Esophagus squamous epithelium (tissue), 5 donors: ENCODE data around the gene DAPP1. TPM values are rescaled to one million over a fixed set of nuclear protein-coding genes. Genes with fewer than 3 reads are reported as not detected.

ENCODE experiments used
- DNase-seq: peaks from one replicate; lab custom pipeline; 2025; lab: John Stamatoyannopoulos, UW
- H3K27ac ChIP-seq, 4 donors: fragments of 200-600 bp; sonication (generic); one replicate each; pipeline ENCODE4 v1.5.1; 2016 to 2019; ENCODE audit warnings: mild to moderate bottlenecking in 1 of 4
- H3K27me3 ChIP-seq, 4 donors: fragments of 200-600 bp; sonication (generic); 1 replicate in 3 of 4; 2 replicates in 1 of 4; pipeline versions ENCODE4 v1.5.1 to v1.6.0; 2017 to 2021; ENCODE audit warnings: antibody characterized with exemption in 1 of 4
- H3K36me3 ChIP-seq, 3 donors: fragments of 200-600 bp; sonication (generic); one replicate each; pipeline ENCODE4 v1.5.1; 2016 to 2019
- H3K4me1 ChIP-seq, 3 donors: fragments of 200-600 bp; sonication (generic); one replicate each; pipeline ENCODE4 v1.5.1; 2017 to 2019
- H3K4me3 ChIP-seq, 4 donors: fragments of 200-600 bp; sonication (generic); 1 replicate in 3 of 4; 2 replicates in 1 of 4; pipeline ENCODE4 v1.5.1; 2016 to 2019; ENCODE audit warnings: mild to moderate bottlenecking in 2 of 4, moderate library complexity in 1 of 4
- H3K9me3 ChIP-seq, 3 donors: fragments of 200-600 bp; sonication (generic); one replicate each; pipeline ENCODE4 v1.5.1; 2016 to 2019
- CTCF ChIP-seq, 6 experiments: fragments of 450-650 bp in 4 of 6; fragments of 200-600 bp in 2 of 6; sonication (generic) in 2 of 6; IDR thresholded peaks; one replicate each; pipeline ENCODE4 v1.5.1; 2016 to 2019; ENCODE audit warnings: antibody characterized with exemption in 6 of 6, mild to moderate bottlenecking in 4 of 6, moderate library complexity in 4 of 6
- POLR2A ChIP-seq, 4 donors: fragments of 450-650 bp; IDR thresholded peaks; one replicate each; pipeline ENCODE4 v1.6.1; 2017; ENCODE audit warnings: antibody characterized with exemption in 4 of 4, mild to moderate bottlenecking in 4 of 4, moderate library complexity in 3 of 4
- WGBS, 2 donors: methylation state at CpG; one replicate each; pipeline ENCODE4 v1.1.5; 2018; 5-methylcytosine and 5-hydroxymethylcytosine counted together
- intact Hi-C: fragments of 100-400 bp; cut with DNase I; formaldehyde crosslinking; loops from one replicate; pipeline ENCODE4 v1.15.0; 2022
- total RNA-seq, 4 donors: library from RNA; depleted of rRNA; stranded (reverse); fragments of >200 nt; gene quantifications; one replicate each; pipeline ENCODE4 v1.1.0, GENCODE V29; 2016
- donor health status: DM: yes; HTN: yes; CAD: no.

DAPP1 gene
- total RNA-seq, 4 donors from 2014 or later, result 34.9 to 73.2 (median 40.7) TPM

GRCh38 chr4:99790796-99791617, 25.6 kb upstream of the DAPP1 start:
- Histone ChIP-seq H3K27ac (peak overlapping the region in 2 of 4 donors; percentile 53 to 57), H3K27me3 (no peaks in the 10 kb centered on the region), H3K4me1 (peaks cover 0 to 16% (median 7%) of the 10 kb centered on the region in 3 donors), H3K4me3 (no peak overlapping the region), H3K9me3 (no peaks in the 10 kb centered on the region), H3K36me3 (no peaks in the 10 kb centered on the region)
- DNase-seq, result no peak
- TF ChIP-seq CTCF (IDR thresholded peaks at IDR 0.05) (no peak), POLR2A (IDR thresholded peaks at IDR 0.05) (no peak)
- WGBS, 2 donors, result 18 to 31% methylated on average over 6 of the region's 6 CpGs
- intact Hi-C loops, result no loop called here

- intact Hi-C loops, result no loop called here
- TF ChIP-seq POLR2A (IDR thresholded peaks at IDR 0.05) (no peak), CTCF (IDR thresholded peaks at IDR 0.05) (no peak)
- no peak overlapping the region for H3K27ac ChIP-seq
- no peaks in the 10 kb centered on the region for H3K36me3 ChIP-seq
- DNase-seq, result no peak
- H3K9me3 ChIP-seq, result no peaks in the 10 kb centered on the region
- 80 to 91% methylated on average over 1 of the region's 1 CpG for WGBS, 2 donors
- H3K27me3 ChIP-seq, result no peaks in the 10 kb centered on the region
- H3K4me3 ChIP-seq, result no peak overlapping the region
- H3K4me1 ChIP-seq, result no peaks in the 10 kb centered on the region
Measured at GRCh38 chr4:99800332-99801004, 16.2 kb upstream of the DAPP1 start.

GRCh38 chr4:99801005-99801699, 15.5 kb upstream of the DAPP1 start:
- Histone ChIP-seq H3K27ac (no peak overlapping the region), H3K4me1 (no peaks in the 10 kb centered on the region), H3K27me3 (no peaks in the 10 kb centered on the region), H3K4me3 (no peak overlapping the region), H3K9me3 (no peaks in the 10 kb centered on the region), H3K36me3 (no peaks in the 10 kb centered on the region)
- TF ChIP-seq POLR2A (IDR thresholded peaks at IDR 0.05) (no peak), CTCF (IDR thresholded peaks at IDR 0.05) (no peak)
- 71 to 78% methylated on average over 3 of the region's 3 CpGs for WGBS, 2 donors
- intact Hi-C loops, result no loop called here
- no peak for DNase-seq

- H3K4me1 ChIP-seq, result peaks cover 0 to 6% (median 0%) of the 10 kb centered on the region in 3 donors
- H3K27me3 ChIP-seq, result no peaks in the 10 kb centered on the region
- H3K36me3 ChIP-seq, result no peaks in the 10 kb centered on the region
- TF ChIP-seq POLR2A (IDR thresholded peaks at IDR 0.05) (no peak), CTCF (IDR thresholded peaks at IDR 0.05) (no peak)
- no peak for DNase-seq
- WGBS, 2 donors, result 56 to 63% methylated on average over 4 of the region's 4 CpGs
- intact Hi-C loops, result no loop called here
- H3K4me3 ChIP-seq, result no peak overlapping the region
- H3K27ac ChIP-seq, result no peak overlapping the region
- H3K9me3 ChIP-seq, result no peaks in the 10 kb centered on the region
Measured at GRCh38 chr4:99803566-99804101, 13.0 kb upstream of the DAPP1 start.
